Prostate gland (tissue), 2 donors: ENCODE measurements around the gene ZNF219. TPM values are rescaled to one million over a fixed set of nuclear protein-coding genes. Genes with fewer than 3 reads are reported as not detected.

Experiments used
- DNase-seq: peaks from one replicate; pipeline ENCODE4 v3.0.0-alpha.2; 2019; ENCODE audit warnings: low spot score
- H3K27ac ChIP-seq, 2 donors: fragments of 200-600 bp; sonication (generic); 2 replicates each; pipeline ENCODE4 v1.5.1; 2017 to 2019
- H3K27me3 ChIP-seq: fragments of 200-600 bp; sonication (generic); replicated peaks from 2 replicates; pipeline ENCODE4 v1.5.1; 2019; ENCODE audit not compliant: insufficient read depth
- H3K36me3 ChIP-seq, 2 donors: fragments of 200-600 bp; sonication (generic); 1 replicate in 1 of 2; 2 replicates in 1 of 2; pipeline versions ENCODE4 v1.5.1 to v1.8.1; 2017 to 2019
- H3K4me1 ChIP-seq: fragments of 200-600 bp; sonication (generic); replicated peaks from 2 replicates; pipeline ENCODE4 v1.5.1; 2019
- H3K4me3 ChIP-seq, 2 donors: fragments of 200-600 bp; sonication (generic); 2 replicates each; pipeline ENCODE4 v1.5.1; 2017 to 2019
- H3K9me3 ChIP-seq: fragments of 200-600 bp; sonication (generic); 2 replicates; pipeline ENCODE4 v1.5.1; 2017
- POLR2A ChIP-seq: fragments of 450-650 bp; IDR thresholded peaks from one replicate; pipeline ENCODE4 v1.6.1; 2016; ENCODE audit warnings: antibody characterized with exemption, mild to moderate bottlenecking
- POLR2AphosphoS5 ChIP-seq: sonication (generic); formaldehyde crosslinking; IDR thresholded peaks from one replicate; pipeline ENCODE4 v1.6.1; 2017; ENCODE audit warnings: antibody characterized with exemption
- WGBS: methylation state at CpG from one replicate; pipeline ENCODE4 v1.1.5; 2018; 5-methylcytosine and 5-hydroxymethylcytosine counted together
- intact Hi-C: fragments of 100-400 bp; cut with DNase I; formaldehyde crosslinking; loops from one replicate; pipeline ENCODE4 v1.14.2; 2022
- total RNA-seq, 2 donors: library from RNA; depleted of rRNA; stranded (reverse); fragments of >200 nt; gene quantifications; one replicate each; pipeline ENCODE4 v1.1.0, GENCODE V29; 2016
- TF ChIP-seq, protein P1 (sequence below), 4 experiments: fragments of 200-600 bp in 2 of 4; fragments of 450-650 bp in 2 of 4; sonication (generic) in 2 of 4; IDR thresholded peaks; 1 replicate in 3 of 4; 2 replicates in 1 of 4; pipeline ENCODE4 v1.5.1; 2016 to 2019; ENCODE audit warnings: antibody characterized with exemption in 4 of 4, mild to moderate bottlenecking in 2 of 4, moderate library complexity in 2 of 4

ZNF219 gene
- total RNA-seq, 2 donors from 2014 or later: 56.8 to 89.8 TPM

DNA sequence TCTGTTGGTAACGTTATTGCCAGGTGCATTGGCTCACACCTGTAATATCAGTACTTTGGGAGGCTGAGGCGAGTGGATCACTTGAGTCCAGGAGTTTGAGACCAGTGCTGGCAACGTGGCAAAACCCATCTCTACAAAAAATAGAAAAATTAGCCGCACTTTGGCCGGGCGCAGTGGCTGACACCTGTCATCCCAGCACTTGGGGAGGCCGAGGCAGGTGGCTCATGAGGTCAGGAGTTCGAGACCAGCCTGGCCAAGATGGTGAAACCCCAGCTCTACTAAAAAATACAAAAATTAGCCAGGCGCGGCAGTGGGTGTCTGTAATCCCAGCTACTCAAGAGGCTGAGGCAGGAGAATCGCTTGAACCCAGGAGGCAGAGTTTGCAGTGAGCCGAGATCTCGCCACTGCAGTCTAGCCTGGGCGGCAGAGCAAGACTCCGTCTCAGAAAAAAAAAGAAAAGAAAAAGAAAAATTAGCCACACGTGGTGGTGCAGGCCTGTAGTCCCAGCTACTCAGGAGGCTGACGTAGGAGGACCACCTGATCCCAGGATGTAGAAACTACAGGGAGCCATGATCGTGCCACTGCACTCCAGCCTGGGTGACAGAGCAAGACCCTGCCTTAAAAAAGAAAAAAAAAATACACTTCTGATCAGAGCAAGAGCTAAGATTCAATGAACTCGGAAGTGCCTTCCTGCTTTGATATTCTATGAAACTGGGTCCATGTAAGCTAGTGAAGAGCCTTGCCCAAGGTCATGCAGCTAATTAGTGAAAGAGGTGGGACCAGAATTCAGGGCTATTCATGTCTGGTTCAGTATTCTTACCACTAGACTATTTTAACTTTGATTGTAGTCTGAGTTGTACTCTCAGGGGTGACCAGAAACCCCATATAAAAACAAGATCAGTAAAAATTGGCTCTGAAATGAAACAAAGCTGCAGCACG is 45.0 kb downstream of the ZNF219 start:
- DNase-seq: no peak
- intact Hi-C loops: no loop called here
- TF ChIP-seq, protein P1, sequence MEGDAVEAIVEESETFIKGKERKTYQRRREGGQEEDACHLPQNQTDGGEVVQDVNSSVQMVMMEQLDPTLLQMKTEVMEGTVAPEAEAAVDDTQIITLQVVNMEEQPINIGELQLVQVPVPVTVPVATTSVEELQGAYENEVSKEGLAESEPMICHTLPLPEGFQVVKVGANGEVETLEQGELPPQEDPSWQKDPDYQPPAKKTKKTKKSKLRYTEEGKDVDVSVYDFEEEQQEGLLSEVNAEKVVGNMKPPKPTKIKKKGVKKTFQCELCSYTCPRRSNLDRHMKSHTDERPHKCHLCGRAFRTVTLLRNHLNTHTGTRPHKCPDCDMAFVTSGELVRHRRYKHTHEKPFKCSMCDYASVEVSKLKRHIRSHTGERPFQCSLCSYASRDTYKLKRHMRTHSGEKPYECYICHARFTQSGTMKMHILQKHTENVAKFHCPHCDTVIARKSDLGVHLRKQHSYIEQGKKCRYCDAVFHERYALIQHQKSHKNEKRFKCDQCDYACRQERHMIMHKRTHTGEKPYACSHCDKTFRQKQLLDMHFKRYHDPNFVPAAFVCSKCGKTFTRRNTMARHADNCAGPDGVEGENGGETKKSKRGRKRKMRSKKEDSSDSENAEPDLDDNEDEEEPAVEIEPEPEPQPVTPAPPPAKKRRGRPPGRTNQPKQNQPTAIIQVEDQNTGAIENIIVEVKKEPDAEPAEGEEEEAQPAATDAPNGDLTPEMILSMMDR (IDR thresholded peaks at IDR 0.05): no peak
- no peak for TF ChIP-seq POLR2A
- no peak for TF ChIP-seq POLR2AphosphoS5
- H3K36me3 ChIP-seq: no peaks in the 10 kb centered on the region
- no peak overlapping the region for H3K27ac ChIP-seq
- WGBS: 92% methylated on average over 20 of the region's 20 CpGs
- no peaks in the 10 kb centered on the region for H3K4me1 ChIP-seq
- no peaks in the 10 kb centered on the region for H3K27me3 ChIP-seq
- H3K9me3 ChIP-seq: no peaks in the 10 kb centered on the region
- H3K4me3 ChIP-seq: no peak overlapping the region

DNA sequence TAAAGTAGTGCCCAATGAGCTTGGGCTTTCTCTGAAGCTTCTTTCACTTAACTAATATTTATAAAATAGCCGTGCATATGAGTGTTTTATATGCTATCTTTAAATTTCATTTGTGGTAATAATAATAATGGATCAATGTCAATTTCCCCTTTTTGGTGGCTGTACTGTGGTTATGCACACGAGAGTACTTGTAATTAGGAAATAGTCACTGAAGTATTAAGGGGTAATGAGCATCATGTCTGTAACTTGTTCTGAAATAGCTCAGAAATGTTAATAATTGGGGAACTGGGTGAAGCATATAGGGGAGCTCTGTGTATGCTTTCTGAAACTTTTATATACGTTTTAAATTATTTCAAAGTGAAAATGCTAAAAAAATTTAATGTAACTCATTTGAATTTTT is 47.9 kb downstream of the ZNF219 start:
- Histone ChIP-seq H3K27me3 (no peaks in the 10 kb centered on the region), H3K36me3 (no peaks in the 10 kb centered on the region), H3K9me3 (no peaks in the 10 kb centered on the region), H3K4me3 (no peak overlapping the region), H3K27ac (no peak overlapping the region), H3K4me1 (no peaks in the 10 kb centered on the region)
- intact Hi-C loops: no loop called here
- DNase-seq: no peak
- TF ChIP-seq, protein P1 (IDR thresholded peaks at IDR 0.05): no peak
- TF ChIP-seq POLR2AphosphoS5 (no peak), POLR2A (no peak)
- WGBS: 79% methylated on average over 3 of the region's 3 CpGs

DNA sequence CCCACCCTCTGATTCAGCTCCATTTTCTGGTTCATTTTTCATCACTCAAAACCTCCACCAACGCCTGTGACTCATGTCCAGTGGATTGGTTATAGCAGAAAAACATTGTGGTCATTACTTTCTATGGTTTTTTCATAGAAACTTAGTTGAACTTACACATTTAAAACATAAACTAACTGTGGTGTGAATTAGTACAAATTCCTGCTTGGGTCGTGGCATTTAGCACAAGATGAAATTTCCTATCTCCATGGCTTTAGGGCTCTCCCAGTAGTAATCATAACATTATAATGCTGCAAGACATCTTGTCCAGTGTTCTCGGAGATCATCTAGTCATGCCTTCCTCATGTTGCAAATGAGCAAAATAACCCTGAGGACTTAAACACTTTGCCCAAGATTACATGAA is 49.2 kb downstream of the ZNF219 start:
- no peak for DNase-seq
- WGBS: 88% methylated on average over 3 of the region's 3 CpGs
- TF ChIP-seq, protein P1 (IDR thresholded peaks at IDR 0.05): no peak
- TF ChIP-seq POLR2A (no peak), POLR2AphosphoS5 (no peak)
- intact Hi-C loops: loop anchor here (10.0 kb wide), 1 partner anchor 194 kb away; no protein-coding TSS in a partner anchor
- Histone ChIP-seq H3K9me3 (no peaks in the 10 kb centered on the region), H3K36me3 (no peaks in the 10 kb centered on the region), H3K4me1 (no peaks in the 10 kb centered on the region), H3K4me3 (no peak overlapping the region), H3K27ac (no peak overlapping the region), H3K27me3 (no peaks in the 10 kb centered on the region)

DNA sequence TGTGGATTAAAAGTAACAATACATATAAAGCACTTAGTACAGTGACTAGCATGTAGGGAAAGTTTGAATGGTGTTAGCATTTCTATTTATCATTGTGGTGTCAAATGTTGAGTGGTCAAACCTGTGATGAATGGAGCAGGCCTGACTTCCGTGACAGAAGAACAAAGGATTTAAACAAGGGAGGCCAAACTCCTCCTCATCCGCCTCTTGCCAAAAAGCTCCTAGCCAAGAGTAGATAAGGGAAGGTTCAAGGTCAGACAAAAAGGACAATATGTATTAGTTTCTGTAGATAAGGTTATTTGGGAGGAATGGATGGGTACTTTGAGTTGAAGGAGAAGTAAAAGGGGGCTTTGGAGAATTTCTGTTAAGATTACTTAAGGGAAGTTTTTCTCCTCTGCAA is 49.8 kb downstream of the ZNF219 start:
- Histone ChIP-seq H3K27ac (no peak overlapping the region), H3K4me3 (no peak overlapping the region), H3K9me3 (no peaks in the 10 kb centered on the region), H3K4me1 (no peaks in the 10 kb centered on the region), H3K27me3 (no peaks in the 10 kb centered on the region), H3K36me3 (no peaks in the 10 kb centered on the region)
- WGBS: 71% methylated on average over 2 of the region's 2 CpGs
- no peak for DNase-seq
- intact Hi-C loops: loop anchor here (10.0 kb wide), 1 partner anchor 194 kb away; no protein-coding TSS in a partner anchor
- TF ChIP-seq, protein P1 (IDR thresholded peaks at IDR 0.05): no peak
- no peak for TF ChIP-seq POLR2A

DNA sequence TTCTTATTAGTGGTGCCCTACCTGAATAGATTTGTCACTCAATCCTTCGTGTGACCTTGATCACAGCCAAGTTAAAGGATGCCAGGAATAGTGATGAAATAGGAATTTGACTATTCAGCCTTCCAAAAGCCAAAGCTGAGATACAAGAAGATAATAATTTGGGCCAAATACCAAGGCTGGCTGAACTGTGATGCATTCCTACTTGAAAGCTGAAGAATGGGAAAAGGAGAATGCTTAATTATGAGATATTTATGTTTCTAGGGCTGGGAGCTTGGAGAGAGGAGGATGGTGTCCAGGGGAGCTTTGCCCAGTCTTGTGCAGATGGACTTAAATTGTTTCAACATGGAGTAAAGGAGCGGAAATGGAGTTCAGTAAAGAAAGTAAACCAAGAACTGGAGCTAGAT is 51.1 kb downstream of the ZNF219 start:
- WGBS: 45% methylated on average over 2 of the region's 2 CpGs
- no peaks in the 10 kb centered on the region for H3K27me3 ChIP-seq
- TF ChIP-seq POLR2A (no peak), POLR2AphosphoS5 (peak; percentile 33)
- TF ChIP-seq, protein P1 (IDR thresholded peaks at IDR 0.05): no peak
- no peak overlapping the region for H3K4me3 ChIP-seq
- H3K27ac ChIP-seq: no peak overlapping the region
- no peaks in the 10 kb centered on the region for H3K4me1 ChIP-seq
- intact Hi-C loops: loop anchor here (10.0 kb wide), 1 partner anchor 193 kb away; no protein-coding TSS in a partner anchor
- no peaks in the 10 kb centered on the region for H3K36me3 ChIP-seq
- DNase-seq: no peak
- no peaks in the 10 kb centered on the region for H3K9me3 ChIP-seq
